D721Med (cell line): ENCODE measurements around the gene GOPC.
A peak's percentile ranks its signal among the peaks of the same experiment; 100 is the strongest.
"Not testable (repeated sequence)": the region's sequence is repeated elsewhere in the genome, so short reads cannot be mapped to it uniquely, and the experiment has no call there.

Experiments
- DNase-seq: peaks from one replicate; pipeline ENCODE4 v3.0.0; 2011; ENCODE audit warnings: low spot score; ENCODE audit not compliant: insufficient read length
- FAIRE-seq: peaks from 2 replicates; lab custom pipeline; 2011; peaks lifted over from hg19 to GRCh38; lab: Jason Lieb, UNC
- TF ChIP-seq, protein P1 (sequence below): IDR thresholded peaks from 2 replicates; pipeline ENCODE4 v1.5.1; 2012; ENCODE audit warnings: mild to moderate bottlenecking, control low read depth; ENCODE audit not compliant: insufficient read depth; ENCODE audit errors: missing control alignments

Gene GOPC

DNA sequence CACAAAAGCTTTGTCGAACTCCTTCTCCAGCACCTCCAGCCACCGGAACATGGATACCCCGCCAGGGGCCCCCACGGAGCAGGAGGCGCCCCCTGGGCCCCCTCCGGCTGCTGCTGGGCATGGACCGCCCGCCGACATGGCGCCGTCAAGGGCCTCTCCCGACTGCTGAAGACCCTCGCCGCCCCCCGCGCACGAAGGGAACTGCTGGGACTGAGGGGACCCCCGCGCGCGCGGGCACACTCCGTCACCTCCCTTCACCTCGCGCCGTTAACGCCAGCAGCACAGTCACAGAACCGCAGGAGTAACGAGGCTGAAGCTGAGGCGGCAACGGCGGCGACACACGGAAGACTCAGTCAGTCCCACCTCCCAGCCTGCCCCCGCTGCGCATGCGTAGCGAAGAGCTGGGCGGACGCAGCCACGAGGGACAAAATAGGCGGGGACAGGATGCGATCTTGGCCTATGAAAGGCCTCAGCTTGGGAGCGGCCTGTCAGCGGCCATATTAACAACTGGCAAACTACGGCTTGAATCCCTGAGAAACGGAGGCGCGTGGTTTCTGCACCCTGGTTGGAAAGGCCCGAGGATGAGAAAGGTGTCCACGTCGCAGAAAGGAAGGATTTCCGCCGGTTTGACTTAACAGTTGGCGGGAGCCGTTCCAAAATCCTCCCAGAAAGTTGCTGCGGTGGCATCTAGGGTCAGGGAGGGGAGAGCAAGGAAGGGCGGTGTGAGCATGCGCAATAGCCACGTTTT, at the start of gene GOPC:
GOPC (minus strand) TSS at position 361 of the 748 bp plus-strand sequence; CDS start at position 138, 223 bp downstream.
- FAIRE-seq (no peak), DNase-seq (peak; percentile 58)
- TF ChIP-seq, protein P1, sequence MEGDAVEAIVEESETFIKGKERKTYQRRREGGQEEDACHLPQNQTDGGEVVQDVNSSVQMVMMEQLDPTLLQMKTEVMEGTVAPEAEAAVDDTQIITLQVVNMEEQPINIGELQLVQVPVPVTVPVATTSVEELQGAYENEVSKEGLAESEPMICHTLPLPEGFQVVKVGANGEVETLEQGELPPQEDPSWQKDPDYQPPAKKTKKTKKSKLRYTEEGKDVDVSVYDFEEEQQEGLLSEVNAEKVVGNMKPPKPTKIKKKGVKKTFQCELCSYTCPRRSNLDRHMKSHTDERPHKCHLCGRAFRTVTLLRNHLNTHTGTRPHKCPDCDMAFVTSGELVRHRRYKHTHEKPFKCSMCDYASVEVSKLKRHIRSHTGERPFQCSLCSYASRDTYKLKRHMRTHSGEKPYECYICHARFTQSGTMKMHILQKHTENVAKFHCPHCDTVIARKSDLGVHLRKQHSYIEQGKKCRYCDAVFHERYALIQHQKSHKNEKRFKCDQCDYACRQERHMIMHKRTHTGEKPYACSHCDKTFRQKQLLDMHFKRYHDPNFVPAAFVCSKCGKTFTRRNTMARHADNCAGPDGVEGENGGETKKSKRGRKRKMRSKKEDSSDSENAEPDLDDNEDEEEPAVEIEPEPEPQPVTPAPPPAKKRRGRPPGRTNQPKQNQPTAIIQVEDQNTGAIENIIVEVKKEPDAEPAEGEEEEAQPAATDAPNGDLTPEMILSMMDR, result no peak

DNA sequence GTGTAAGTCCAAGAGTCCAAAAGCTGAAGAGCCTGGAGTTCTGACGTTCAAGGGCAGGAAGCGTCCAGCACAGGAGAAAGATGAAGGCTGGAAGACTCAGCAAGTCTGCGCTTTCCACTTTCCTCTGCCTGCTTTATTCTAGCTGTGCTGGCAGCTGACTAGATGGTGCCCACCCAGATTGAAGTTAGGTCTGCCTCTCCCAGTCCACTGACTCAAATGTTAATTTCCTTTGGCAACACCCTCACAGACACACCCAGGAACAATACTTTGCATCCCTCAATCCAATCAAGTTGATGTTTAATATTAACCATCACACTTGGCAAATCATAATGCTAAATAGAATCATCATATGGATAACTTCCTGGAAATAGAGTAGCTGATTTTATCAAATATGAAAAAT, 49.7 kb upstream of the GOPC start:
- FAIRE-seq, result not testable (repeated sequence)

DNA sequence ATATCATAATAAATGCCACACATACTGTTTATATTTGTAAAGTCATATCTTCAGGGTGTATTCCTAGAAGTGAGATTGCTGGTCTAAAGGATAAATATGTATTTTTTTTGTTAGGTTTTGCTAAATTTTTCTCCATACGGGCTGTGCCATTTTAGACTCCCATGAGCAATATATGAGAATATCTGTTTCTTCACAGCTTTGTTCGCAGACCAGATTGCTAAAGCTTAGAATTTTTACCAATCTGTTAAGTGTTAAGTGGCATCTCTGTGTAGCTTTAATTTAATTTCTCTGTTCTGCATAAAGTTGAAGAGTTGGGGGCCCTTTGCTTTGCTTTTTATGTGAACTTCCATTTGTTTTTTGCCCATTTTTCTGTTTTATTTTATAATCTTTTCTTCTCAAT, 40.7 kb upstream of the GOPC start:
- DNase-seq (no peak), FAIRE-seq (no peak)
- TF ChIP-seq, protein P1, result no peak

More for the DNA sequence above, 49.7 kb upstream of the GOPC start:
- not testable (repeated sequence) for DNase-seq

DNA sequence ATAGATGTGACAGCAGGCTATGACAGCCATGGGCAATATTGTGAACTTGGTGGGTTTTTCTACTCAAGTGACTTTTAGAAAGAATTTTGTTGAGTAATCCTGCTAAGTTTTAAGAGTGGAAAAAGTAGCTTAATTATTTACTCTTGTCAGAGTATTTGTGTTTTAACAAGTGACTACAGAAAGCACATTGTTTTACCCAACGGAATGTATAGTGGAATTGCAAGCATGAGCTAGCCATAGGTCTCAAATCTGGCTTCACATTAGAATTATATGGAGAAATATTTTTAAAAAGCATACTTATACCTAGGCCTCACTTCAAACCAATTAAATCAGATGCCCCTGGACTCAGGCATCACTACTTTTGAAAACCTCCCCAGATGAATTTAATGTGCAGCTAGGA, 35.5 kb upstream of the GOPC start:
- FAIRE-seq (no peak), DNase-seq (no peak)
- TF ChIP-seq, protein P1, result no peak

DNA sequence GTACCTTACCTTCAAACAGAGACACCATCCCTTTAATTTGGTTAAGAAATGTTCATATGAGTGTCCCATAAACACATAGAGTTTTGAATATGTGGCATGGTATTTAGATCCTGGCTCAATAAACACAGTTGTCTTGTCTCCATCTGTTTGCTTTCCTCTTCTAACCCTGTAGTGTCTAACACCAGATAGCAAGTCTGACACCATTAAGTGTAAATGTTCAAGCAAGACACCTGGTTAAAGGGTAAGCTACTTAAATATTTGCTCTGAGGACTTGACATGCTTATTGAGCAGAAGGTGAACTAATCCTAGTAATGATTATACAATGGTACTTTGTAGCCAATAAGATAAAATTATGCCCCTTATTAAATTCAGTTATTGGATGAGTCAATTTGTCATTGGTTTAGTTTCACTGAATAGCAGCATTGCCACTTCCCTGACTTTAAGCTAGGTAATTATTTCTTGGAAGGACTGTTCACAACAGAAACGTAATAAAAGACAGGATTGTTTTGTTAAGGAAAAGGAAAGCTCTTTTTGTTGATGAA, 26.9 kb upstream of the GOPC start:
- DNase-seq (no peak), FAIRE-seq (no peak)
- TF ChIP-seq, protein P1, result no peak

DNA sequence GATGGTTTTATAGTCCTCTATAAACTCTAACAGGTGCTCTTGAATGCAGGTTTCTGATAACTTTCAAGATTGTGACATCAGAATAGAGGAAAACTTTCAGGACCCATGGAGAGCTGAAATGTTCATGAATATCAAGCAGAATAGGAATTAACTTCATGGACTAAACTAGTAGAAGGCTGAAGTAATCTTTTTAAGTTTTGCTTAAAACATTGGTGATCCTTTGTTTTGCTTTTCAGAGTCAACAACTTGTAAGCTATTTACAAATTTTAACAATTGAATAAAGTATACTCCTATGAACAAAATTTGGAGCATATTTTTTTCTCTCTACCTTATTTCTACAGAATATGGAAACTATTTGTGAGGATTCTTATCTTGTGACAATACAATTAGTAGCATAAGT, 25.2 kb upstream of the GOPC start:
- DNase-seq, result no peak
- TF ChIP-seq, protein P1, result no peak
- FAIRE-seq, result no peak

DNA sequence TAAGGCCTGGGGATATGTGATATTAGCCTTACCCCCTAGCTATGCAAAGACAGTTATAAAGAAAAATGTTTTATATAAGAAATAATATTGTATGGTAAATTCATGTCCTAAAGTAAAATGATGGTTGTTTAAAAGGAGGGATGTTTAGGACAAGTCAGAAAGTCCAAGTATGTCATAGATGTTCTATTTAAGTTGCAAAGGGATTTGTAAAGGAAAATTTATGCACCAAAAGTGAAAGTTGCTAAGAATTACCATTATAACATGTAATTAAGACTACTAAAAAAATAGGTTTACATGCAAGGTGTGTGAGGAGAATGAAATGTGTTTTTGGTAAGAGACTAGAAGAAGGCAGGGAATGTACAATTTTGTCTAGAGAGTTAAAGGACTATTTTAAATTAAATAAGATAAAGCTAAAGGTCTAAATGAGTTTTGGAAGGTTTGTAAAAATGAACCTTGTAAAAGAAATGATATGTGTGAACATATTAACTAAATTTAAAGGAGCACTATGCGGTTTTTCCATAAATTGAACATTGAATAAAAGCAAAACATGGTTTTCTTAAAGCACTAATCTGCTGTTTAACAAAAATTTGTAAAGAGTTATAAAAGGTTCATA, 22.7 kb upstream of the GOPC start:
- FAIRE-seq (no peak), DNase-seq (no peak)
- TF ChIP-seq, protein P1, result no peak
